ENCODE measurements around the gene INPP4B.
"Not testable (repeated sequence)": the region's sequence is repeated elsewhere in the genome, so short reads cannot be mapped to it uniquely, and the experiment has no call there.

DNA sequence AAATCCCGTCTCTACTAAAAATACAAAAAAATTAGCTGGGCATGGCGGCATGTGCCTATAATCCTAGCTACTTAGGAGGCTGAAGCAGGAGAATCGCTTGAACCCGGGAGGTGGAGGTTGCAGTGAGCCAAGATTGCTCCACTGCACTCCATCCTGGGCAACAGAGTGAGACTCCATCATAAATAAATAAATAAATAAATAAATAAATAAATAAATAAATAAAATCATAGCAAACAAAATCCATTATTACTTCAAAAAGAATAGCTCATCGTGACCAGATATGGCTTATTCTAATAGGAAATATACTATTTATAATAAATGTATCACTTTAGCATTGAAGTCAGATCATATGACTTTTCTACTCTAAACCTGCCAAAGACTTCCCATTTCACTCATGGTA lies 42.2 kb downstream of the INPP4B start:
- TF ChIP-seq, protein P1, sequence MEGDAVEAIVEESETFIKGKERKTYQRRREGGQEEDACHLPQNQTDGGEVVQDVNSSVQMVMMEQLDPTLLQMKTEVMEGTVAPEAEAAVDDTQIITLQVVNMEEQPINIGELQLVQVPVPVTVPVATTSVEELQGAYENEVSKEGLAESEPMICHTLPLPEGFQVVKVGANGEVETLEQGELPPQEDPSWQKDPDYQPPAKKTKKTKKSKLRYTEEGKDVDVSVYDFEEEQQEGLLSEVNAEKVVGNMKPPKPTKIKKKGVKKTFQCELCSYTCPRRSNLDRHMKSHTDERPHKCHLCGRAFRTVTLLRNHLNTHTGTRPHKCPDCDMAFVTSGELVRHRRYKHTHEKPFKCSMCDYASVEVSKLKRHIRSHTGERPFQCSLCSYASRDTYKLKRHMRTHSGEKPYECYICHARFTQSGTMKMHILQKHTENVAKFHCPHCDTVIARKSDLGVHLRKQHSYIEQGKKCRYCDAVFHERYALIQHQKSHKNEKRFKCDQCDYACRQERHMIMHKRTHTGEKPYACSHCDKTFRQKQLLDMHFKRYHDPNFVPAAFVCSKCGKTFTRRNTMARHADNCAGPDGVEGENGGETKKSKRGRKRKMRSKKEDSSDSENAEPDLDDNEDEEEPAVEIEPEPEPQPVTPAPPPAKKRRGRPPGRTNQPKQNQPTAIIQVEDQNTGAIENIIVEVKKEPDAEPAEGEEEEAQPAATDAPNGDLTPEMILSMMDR (conservative IDR thresholded peaks at IDR 0.05 in 1 of 2, IDR thresholded peaks at IDR 0.05 in 1 of 2; ENCODE audit: low read depth in 1 of 2, low read length in 2 of 2): not testable (repeated sequence)
- TF ChIP-seq EZH2 (IDR thresholded peaks at IDR 0.05; ENCODE audit: low read length, missing control alignments): not testable (repeated sequence)

Measured in fibroblast of lung (primary cell).